Measurements from ENCODE around the gene CYB5RL.

DNA sequence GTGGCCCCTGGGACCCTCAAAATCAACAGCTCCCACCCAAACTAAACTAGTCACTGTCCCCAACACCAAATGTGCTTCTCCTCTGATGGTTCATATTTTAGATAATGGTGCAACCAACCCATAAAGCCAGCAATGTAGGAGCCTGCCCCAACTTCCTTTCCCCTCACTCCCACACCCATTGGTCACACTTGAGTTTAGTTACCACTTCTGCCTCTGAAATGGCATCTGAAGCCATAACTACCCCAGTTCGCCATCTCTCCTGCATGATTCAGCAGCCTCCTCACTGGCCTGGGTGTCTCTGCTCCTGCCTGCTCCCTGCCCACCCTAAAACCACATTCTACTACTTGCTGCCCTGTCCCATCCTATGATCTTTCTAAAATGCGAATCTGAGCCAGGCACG, 43.6 kb downstream of the CYB5RL start:
- TF ChIP-seq, protein P1, sequence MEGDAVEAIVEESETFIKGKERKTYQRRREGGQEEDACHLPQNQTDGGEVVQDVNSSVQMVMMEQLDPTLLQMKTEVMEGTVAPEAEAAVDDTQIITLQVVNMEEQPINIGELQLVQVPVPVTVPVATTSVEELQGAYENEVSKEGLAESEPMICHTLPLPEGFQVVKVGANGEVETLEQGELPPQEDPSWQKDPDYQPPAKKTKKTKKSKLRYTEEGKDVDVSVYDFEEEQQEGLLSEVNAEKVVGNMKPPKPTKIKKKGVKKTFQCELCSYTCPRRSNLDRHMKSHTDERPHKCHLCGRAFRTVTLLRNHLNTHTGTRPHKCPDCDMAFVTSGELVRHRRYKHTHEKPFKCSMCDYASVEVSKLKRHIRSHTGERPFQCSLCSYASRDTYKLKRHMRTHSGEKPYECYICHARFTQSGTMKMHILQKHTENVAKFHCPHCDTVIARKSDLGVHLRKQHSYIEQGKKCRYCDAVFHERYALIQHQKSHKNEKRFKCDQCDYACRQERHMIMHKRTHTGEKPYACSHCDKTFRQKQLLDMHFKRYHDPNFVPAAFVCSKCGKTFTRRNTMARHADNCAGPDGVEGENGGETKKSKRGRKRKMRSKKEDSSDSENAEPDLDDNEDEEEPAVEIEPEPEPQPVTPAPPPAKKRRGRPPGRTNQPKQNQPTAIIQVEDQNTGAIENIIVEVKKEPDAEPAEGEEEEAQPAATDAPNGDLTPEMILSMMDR (IDR thresholded peaks at IDR 0.05) = no peak
- TF ChIP-seq, protein P2, sequence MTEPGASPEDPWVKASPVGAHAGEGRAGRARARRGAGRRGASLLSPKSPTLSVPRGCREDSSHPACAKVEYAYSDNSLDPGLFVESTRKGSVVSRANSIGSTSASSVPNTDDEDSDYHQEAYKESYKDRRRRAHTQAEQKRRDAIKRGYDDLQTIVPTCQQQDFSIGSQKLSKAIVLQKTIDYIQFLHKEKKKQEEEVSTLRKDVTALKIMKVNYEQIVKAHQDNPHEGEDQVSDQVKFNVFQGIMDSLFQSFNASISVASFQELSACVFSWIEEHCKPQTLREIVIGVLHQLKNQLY (CRISPR knock-in tag; IDR thresholded peaks at IDR 0.05) = no peak
- TF ChIP-seq PRRX2 (CRISPR knock-in tag; IDR thresholded peaks at IDR 0.05) = no peak
- TF ChIP-seq, protein P3, sequence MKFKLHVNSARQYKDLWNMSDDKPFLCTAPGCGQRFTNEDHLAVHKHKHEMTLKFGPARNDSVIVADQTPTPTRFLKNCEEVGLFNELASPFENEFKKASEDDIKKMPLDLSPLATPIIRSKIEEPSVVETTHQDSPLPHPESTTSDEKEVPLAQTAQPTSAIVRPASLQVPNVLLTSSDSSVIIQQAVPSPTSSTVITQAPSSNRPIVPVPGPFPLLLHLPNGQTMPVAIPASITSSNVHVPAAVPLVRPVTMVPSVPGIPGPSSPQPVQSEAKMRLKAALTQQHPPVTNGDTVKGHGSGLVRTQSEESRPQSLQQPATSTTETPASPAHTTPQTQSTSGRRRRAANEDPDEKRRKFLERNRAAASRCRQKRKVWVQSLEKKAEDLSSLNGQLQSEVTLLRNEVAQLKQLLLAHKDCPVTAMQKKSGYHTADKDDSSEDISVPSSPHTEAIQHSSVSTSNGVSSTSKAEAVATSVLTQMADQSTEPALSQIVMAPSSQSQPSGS (CRISPR knock-in tag; IDR thresholded peaks at IDR 0.05; ENCODE audit: borderline replicate concordance, low read depth) = no peak
- TF ChIP-seq NFE2L1 (CRISPR knock-in tag; IDR thresholded peaks at IDR 0.05) = no peak
- TF ChIP-seq NFYB (CRISPR knock-in tag; conservative IDR thresholded peaks at IDR 0.05; ENCODE audit: low read depth) = no peak
- no peak for TF ChIP-seq KAT7 (CRISPR knock-in tag; IDR thresholded peaks at IDR 0.05; ENCODE audit: borderline replicate concordance)
- no peak for TF ChIP-seq ZBTB21 (CRISPR knock-in tag; IDR thresholded peaks at IDR 0.05; ENCODE audit: borderline replicate concordance)
- TF ChIP-seq, protein P4, sequence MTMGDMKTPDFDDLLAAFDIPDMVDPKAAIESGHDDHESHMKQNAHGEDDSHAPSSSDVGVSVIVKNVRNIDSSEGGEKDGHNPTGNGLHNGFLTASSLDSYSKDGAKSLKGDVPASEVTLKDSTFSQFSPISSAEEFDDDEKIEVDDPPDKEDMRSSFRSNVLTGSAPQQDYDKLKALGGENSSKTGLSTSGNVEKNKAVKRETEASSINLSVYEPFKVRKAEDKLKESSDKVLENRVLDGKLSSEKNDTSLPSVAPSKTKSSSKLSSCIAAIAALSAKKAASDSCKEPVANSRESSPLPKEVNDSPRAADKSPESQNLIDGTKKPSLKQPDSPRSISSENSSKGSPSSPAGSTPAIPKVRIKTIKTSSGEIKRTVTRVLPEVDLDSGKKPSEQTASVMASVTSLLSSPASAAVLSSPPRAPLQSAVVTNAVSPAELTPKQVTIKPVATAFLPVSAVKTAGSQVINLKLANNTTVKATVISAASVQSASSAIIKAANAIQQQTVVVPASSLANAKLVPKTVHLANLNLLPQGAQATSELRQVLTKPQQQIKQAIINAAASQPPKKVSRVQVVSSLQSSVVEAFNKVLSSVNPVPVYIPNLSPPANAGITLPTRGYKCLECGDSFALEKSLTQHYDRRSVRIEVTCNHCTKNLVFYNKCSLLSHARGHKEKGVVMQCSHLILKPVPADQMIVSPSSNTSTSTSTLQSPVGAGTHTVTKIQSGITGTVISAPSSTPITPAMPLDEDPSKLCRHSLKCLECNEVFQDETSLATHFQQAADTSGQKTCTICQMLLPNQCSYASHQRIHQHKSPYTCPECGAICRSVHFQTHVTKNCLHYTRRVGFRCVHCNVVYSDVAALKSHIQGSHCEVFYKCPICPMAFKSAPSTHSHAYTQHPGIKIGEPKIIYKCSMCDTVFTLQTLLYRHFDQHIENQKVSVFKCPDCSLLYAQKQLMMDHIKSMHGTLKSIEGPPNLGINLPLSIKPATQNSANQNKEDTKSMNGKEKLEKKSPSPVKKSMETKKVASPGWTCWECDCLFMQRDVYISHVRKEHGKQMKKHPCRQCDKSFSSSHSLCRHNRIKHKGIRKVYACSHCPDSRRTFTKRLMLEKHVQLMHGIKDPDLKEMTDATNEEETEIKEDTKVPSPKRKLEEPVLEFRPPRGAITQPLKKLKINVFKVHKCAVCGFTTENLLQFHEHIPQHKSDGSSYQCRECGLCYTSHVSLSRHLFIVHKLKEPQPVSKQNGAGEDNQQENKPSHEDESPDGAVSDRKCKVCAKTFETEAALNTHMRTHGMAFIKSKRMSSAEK (CRISPR knock-in tag; IDR thresholded peaks at IDR 0.05; ENCODE audit: borderline replicate concordance) = no peak
- TF ChIP-seq HMGA2 (CRISPR knock-in tag; IDR thresholded peaks at IDR 0.05) = no peak
- TF ChIP-seq, protein P5, sequence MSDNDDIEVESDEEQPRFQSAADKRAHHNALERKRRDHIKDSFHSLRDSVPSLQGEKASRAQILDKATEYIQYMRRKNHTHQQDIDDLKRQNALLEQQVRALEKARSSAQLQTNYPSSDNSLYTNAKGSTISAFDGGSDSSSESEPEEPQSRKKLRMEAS (CRISPR knock-in tag; IDR thresholded peaks at IDR 0.05) = no peak
- no peak for TF ChIP-seq PRDM15 (CRISPR knock-in tag; IDR thresholded peaks at IDR 0.05)

Measured in WTC11 (cell line).